Naive thymus-derived CD4-positive, alpha-beta T cell (primary cell): ENCODE measurements around the gene PDIA2. TPM values are rescaled to one million over a fixed set of nuclear protein-coding genes. Genes with fewer than 3 reads are reported as not detected.

ENCODE experiments used
- ATAC-seq: fragments of 150-1000 bp; cut with Tn5 transposase; 2 replicates; pipeline ENCODE4 v1.10.0; 2021; ENCODE audit warnings: mild to moderate bottlenecking, moderate library complexity
- CTCF ChIA-PET: fragments of 350-600 bp; sonication (Branson Sonifier 250); formaldehyde crosslinking; loops from one replicate; lab custom pipeline; 2021; ENCODE audit warnings: antibody characterized with exemption; lab: Charles Lee
- POLR2A ChIA-PET: fragments of 350-600 bp; sonication (Branson Sonifier 250); formaldehyde crosslinking; loops from one replicate; lab custom pipeline; 2021; ENCODE audit warnings: antibody characterized with exemption, inconsistent platforms; lab: Charles Lee
- DNase-seq, 9 donors: peaks; one replicate each; pipeline versions ENCODE4 v3.0.0 to v3.0.0-alpha.2; 2020 to 2022; ENCODE audit warnings: mixed read lengths in 1 of 9
- H3K27ac ChIP-seq: one replicate; pipeline ENCODE4 v1.7.0; 2013; ENCODE audit warnings: mild to moderate bottlenecking, low read depth, low read length, moderate library complexity
- H3K27me3 ChIP-seq, 2 donors: one replicate each; pipeline ENCODE4 v1.7.0; 2013; ENCODE audit warnings: low read length in 2 of 2, mild to moderate bottlenecking in 2 of 2, moderate library complexity in 2 of 2; ENCODE audit not compliant: control insufficient read depth in 2 of 2, insufficient read depth in 2 of 2
- H3K36me3 ChIP-seq, 3 experiments: 1 replicate in 2 of 3; 2 replicates in 1 of 3; pipeline ENCODE4 v1.7.0; 2013; ENCODE audit warnings: low read length in 3 of 3, mild to moderate bottlenecking in 3 of 3, moderate library complexity in 1 of 3; ENCODE audit not compliant: insufficient read depth in 3 of 3, control insufficient read depth in 2 of 3
- H3K4me1 ChIP-seq, 2 donors: one replicate each; pipeline ENCODE4 v1.7.0; 2013; ENCODE audit warnings: low read length in 2 of 2, mild to moderate bottlenecking in 2 of 2, moderate library complexity in 1 of 2; ENCODE audit not compliant: control insufficient read depth in 2 of 2, insufficient read depth in 2 of 2
- H3K4me3 ChIP-seq: 2 replicates; pipeline ENCODE4 v1.7.0; 2013; ENCODE audit warnings: mild to moderate bottlenecking, low read length
- H3K9me3 ChIP-seq, 3 experiments: 1 replicate in 2 of 3; 2 replicates in 1 of 3; pipeline ENCODE4 v1.7.0; 2013; ENCODE audit warnings: low read length in 3 of 3; ENCODE audit not compliant: control insufficient read depth in 2 of 3
- H3K27ac Mint-ChIP-seq, 9 donors: one replicate each; pipeline ENCODE4 v1.8.0; 2020 to 2022; ENCODE audit warnings: mixed read lengths in 9 of 9, mild to moderate bottlenecking in 8 of 9, moderate library complexity in 5 of 9, inconsistent platforms in 2 of 9
- H3K27me3 Mint-ChIP-seq, 5 donors: one replicate each; pipeline ENCODE4 v1.8.0; 2021 to 2022; ENCODE audit warnings: mixed read lengths in 5 of 5, mild to moderate bottlenecking in 1 of 5
- H3K36me3 Mint-ChIP-seq, 5 donors: one replicate each; pipeline ENCODE4 v1.8.0; 2020 to 2022; ENCODE audit warnings: mixed read lengths in 5 of 5, mild to moderate bottlenecking in 3 of 5, inconsistent platforms in 1 of 5
- H3K4me1 Mint-ChIP-seq, 7 donors: one replicate each; pipeline ENCODE4 v1.8.0; 2020 to 2022; ENCODE audit warnings: mixed read lengths in 7 of 7, mild to moderate bottlenecking in 3 of 7, inconsistent platforms in 1 of 7
- H3K4me3 Mint-ChIP-seq, 10 donors: one replicate each; pipeline ENCODE4 v1.8.0; 2020 to 2022; ENCODE audit warnings: mild to moderate bottlenecking in 10 of 10, mixed read lengths in 10 of 10, moderate library complexity in 6 of 10, inconsistent platforms in 2 of 10
- H3K9me3 Mint-ChIP-seq, 11 donors: one replicate each; pipeline ENCODE4 v1.8.0; 2020 to 2022; ENCODE audit warnings: mixed read lengths in 11 of 11, mild to moderate bottlenecking in 4 of 11, inconsistent platforms in 1 of 11, moderate library complexity in 1 of 11
- intact Hi-C, 2 donors: fragments of 100-400 bp; cut with micrococcal nuclease; formaldehyde crosslinking; loops; one replicate each; pipeline ENCODE4 v1.15.1; 2023
- polyA plus RNA-seq, 2 donors: library from polyadenylated mRNA; unstranded; fragments of 300-500 nt; fragmentation: Illumina TruSeq; gene quantifications; one replicate each; pipeline ENCODE4 v1.2.3, GENCODE V29; 2021
- total RNA-seq, 6 experiments: library from RNA in 5 of 6; stranded (reverse) in 5 of 6; gene quantifications; 1 replicate in 5 of 6; 2 replicates in 1 of 6; pipeline ENCODE4 v1.2.3 and lab custom pipeline; 2021 to 2026

Gene PDIA2
- total and polyA plus RNA-seq, 7 experiments from 2014 or later = 0.42 TPM; not detected in 6

DNA sequence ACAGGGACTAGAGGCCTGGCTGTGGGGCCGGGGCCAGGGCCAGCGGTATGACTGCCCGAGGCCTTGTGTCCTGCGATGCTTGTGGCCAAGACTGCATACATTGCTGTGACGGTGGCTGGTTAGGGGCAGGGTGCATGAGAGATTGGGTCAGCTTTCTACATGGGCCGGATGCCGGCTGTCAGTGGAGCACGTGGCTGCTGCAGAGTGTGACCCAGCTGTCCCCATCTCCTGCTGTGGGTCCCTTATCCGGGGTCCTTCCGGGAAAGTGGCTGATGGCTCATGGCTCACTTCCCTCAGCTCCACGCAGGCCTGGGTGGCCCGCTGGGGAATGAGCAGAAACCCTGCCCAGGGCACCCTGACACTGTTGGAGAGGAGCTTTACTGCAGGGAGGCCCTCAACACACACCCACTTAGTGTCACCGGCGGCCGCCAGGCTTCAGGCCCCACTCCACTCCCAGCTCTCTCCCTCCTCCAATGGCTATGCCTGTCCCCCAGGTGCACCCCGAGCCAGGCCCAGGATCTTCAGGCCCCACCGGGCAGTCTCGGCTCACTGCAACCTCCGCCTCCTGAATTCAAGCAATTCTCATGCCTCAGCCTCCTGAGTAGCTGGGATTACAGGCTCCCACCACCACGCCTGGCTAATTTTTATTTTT is 6.4 kb upstream of the PDIA2 start:
- intact Hi-C loops = loop anchor here in 1 of 2 donors (5.0 kb wide), 1 partner anchor 34 kb away; no protein-coding TSS in a partner anchor

DNA sequence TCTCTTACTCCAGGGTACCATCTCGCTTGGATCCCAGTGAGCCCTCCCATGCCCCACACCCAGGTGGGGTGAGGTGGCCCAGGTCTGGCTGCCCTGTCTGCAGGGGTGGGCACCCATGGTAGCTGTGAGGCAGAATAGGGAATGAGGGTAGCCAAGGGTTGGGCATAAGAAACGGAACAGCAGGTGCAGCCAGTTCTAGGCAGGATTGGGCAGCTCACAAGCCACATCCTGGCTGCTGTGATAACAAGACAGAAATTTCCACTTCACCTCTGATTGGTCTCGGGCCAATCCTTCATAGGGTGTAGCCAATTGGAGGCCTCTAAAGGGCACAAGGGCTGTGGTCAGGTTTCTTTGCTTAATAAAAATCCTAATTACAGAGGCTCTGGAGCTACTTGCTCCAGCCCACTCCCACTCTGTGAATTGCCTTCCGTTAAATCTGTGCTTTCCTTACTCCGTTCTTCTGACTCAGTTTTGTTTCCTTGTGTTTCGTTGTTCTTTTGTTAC is 4.0 kb upstream of the PDIA2 start:
- Mint-ChIP-seq H3K27me3 (peaks cover 5 to 44% (median 13%) of the 10 kb centered on the region in 5 donors), H3K9me3 (peaks cover 0 to 2% (median 0%) of the 10 kb centered on the region in 11 donors)
- POLR2A ChIA-PET = no interaction called here

More for the DNA sequence above, 6.4 kb upstream of the PDIA2 start:
- H3K4me3 ChIP-seq = no peak overlapping the region
- Mint-ChIP-seq H3K4me3 (peak overlapping the region; percentile 6 to 82 (median 60)), H3K27ac (peak overlapping the region in 1 of 9 donors; percentile 83), H3K9me3 (peaks cover 0 to 2% (median 0%) of the 10 kb centered on the region in 11 donors), H3K4me1 (peaks cover 0 to 12% (median 8%) of the 10 kb centered on the region in 7 donors), H3K27me3 (peaks cover 5 to 41% (median 13%) of the 10 kb centered on the region in 5 donors), H3K36me3 (no peaks in the 10 kb centered on the region)
- no peak for ATAC-seq
- H3K9me3 ChIP-seq = no peaks in the 10 kb centered on the region
- ChIA-PET CTCF (no interaction called here), POLR2A (no interaction called here)
- peaks cover 0 to 7% of the 10 kb centered on the region in 2 donors for H3K4me1 ChIP-seq
- H3K27me3 ChIP-seq = peaks cover 0 to 3% of the 10 kb centered on the region in 2 donors
- no peak for DNase-seq
- H3K27ac ChIP-seq = no peak overlapping the region
- H3K36me3 ChIP-seq = no peaks in the 10 kb centered on the region

DNA sequence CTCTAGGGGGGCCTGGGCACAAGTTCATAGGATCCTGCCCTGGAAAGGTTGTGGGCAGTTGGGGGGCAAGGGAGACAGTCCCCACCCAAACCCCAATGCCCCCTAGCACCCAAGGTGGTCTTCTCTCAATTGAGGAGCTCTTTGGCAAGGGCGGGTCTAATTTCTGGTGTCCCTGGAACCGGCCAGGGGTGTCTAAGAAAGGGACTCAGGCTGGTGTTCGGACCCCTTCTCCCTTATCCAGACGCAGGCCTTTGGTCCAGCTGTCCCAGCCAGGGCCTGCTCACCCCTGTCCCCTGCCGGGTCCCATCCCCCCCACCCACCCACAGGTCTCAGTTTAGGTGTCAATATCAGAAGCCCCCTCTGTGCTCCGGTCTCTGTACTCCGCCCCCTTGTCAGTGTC is 3.4 kb upstream of the PDIA2 start:
- intact Hi-C loops = loop anchor here in 1 of 2 donors (5.0 kb wide), 1 partner anchor 37 kb away; no protein-coding TSS in a partner anchor
- no peak overlapping the region for H3K4me3 ChIP-seq
- ATAC-seq (no peak), DNase-seq (no peak)
- no peaks in the 10 kb centered on the region for H3K36me3 ChIP-seq
- H3K4me1 ChIP-seq = peaks cover 0 to 7% of the 10 kb centered on the region in 2 donors
- POLR2A ChIA-PET = no interaction called here
- H3K9me3 ChIP-seq = no peaks in the 10 kb centered on the region
- H3K4me3 Mint-ChIP-seq = peak overlapping the region in 5 of 10 donors; percentile 0 to 39 (median 5)
- H3K27me3 Mint-ChIP-seq = peaks cover 5 to 40% (median 13%) of the 10 kb centered on the region in 5 donors
- peaks cover 0 to 3% of the 10 kb centered on the region in 2 donors for H3K27me3 ChIP-seq
- H3K36me3 Mint-ChIP-seq = no peaks in the 10 kb centered on the region
- H3K27ac Mint-ChIP-seq = no peak overlapping the region
- H3K27ac ChIP-seq = no peak overlapping the region
- peaks cover 0 to 2% (median 0%) of the 10 kb centered on the region in 11 donors for H3K9me3 Mint-ChIP-seq
- peaks cover 0 to 12% (median 8%) of the 10 kb centered on the region in 7 donors for H3K4me1 Mint-ChIP-seq
- CTCF ChIA-PET = no interaction called here

More for the DNA sequence above, 4.0 kb upstream of the PDIA2 start:
- H3K27ac ChIP-seq = no peak overlapping the region
- H3K4me1 Mint-ChIP-seq = peaks cover 0 to 12% (median 8%) of the 10 kb centered on the region in 7 donors
- no peak overlapping the region for H3K27ac Mint-ChIP-seq
- ATAC-seq = peak; percentile 67
- no peaks in the 10 kb centered on the region for H3K9me3 ChIP-seq
- no peak overlapping the region for H3K4me3 ChIP-seq
- H3K27me3 ChIP-seq = peaks cover 0 to 3% of the 10 kb centered on the region in 2 donors
- peaks cover 0 to 7% of the 10 kb centered on the region in 2 donors for H3K4me1 ChIP-seq
- peak overlapping the region in 4 of 10 donors; percentile 0 to 45 (median 8) for H3K4me3 Mint-ChIP-seq
- H3K36me3 ChIP-seq = no peaks in the 10 kb centered on the region
- DNase-seq = peak in 7 of 9 donors; percentile 18 to 62 (median 47)
- intact Hi-C loops = loop anchor here in 1 of 2 donors (5.0 kb wide), 1 partner anchor 37 kb away; no protein-coding TSS in a partner anchor
- CTCF ChIA-PET = no interaction called here
- H3K36me3 Mint-ChIP-seq = no peaks in the 10 kb centered on the region

DNA sequence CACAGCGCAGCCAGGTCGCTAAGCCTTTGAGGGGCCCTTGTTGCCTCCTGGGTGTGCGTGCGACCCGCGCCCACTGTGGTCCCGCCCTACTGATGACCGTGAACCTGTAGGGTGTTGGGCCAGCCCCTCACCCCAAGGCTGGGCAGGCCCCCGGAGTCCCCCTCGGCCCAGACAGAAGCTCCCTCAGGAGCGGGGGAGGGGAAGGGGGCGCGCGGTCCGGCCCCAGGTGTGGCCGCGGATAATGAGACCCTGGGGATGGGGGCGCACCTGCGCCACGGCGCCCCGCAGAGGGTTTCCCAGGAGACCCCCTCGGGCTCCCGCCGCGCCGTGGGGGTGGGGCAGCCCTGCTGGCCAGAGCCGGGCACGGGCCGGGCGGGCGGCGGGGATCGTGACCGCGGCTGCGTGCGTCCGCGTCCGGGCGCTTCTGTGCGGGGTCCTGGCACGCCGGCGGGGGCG is 2.9 kb upstream of the PDIA2 start:
- H3K9me3 ChIP-seq = no peaks in the 10 kb centered on the region
- peaks cover 0 to 3% of the 10 kb centered on the region in 2 donors for H3K27me3 ChIP-seq
- no peaks in the 10 kb centered on the region for H3K36me3 ChIP-seq
- H3K27ac Mint-ChIP-seq = no peak overlapping the region
- no peaks in the 10 kb centered on the region for H3K36me3 Mint-ChIP-seq
- no peak overlapping the region for H3K4me3 ChIP-seq
- H3K4me3 Mint-ChIP-seq = peak overlapping the region in 2 of 10 donors; percentile 5 to 27
- intact Hi-C loops = no loop called here
- H3K4me1 ChIP-seq = peaks cover 0 to 7% of the 10 kb centered on the region in 2 donors
- ATAC-seq (no peak), DNase-seq (no peak)
- peaks cover 0 to 12% (median 8%) of the 10 kb centered on the region in 7 donors for H3K4me1 Mint-ChIP-seq
- CTCF ChIA-PET = no interaction called here
- H3K27ac ChIP-seq = no peak overlapping the region
- H3K27me3 Mint-ChIP-seq = peaks cover 5 to 38% (median 13%) of the 10 kb centered on the region in 5 donors
- H3K9me3 Mint-ChIP-seq = peaks cover 0 to 2% (median 0%) of the 10 kb centered on the region in 11 donors
- POLR2A ChIA-PET = no interaction called here

DNA sequence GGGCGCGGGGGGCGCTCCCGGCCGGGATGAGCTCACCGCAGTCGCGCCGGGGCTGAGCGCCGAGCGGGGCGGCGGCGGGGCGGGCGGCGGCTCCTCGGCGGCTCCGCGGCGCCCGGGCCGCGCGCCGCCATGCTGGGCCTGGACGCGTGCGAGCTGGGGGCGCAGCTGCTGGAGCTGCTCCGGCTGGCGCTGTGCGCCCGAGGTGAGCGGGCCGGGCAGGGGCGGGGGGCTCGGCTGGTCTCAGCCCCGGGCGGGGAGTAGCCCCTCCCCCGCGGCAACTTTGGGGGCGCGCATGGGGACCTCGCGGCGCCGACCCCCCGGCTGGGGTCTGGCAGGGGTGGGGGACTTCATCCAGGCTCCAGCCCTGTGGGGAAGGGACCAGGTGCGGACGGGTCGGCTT is 2.4 kb upstream of the PDIA2 start, which contains the start of gene ARHGDIG:
Gene ARHGDIG, plus strand, starts transcription at position 40 of the 400 bp plus-strand sequence. Its CDS starts 90 bp downstream, at position 130.
- ChIA-PET POLR2A (no interaction called here), CTCF (no interaction called here)
- Mint-ChIP-seq H3K36me3 (no peaks in the 10 kb centered on the region), H3K9me3 (peaks cover 0 to 2% (median 0%) of the 10 kb centered on the region in 11 donors), H3K4me1 (peaks cover 0 to 8% (median 8%) of the 10 kb centered on the region in 7 donors), H3K27ac (no peak within 1 kb of the TSS), H3K27me3 (peaks cover 5 to 35% (median 13%) of the 10 kb centered on the region in 5 donors), H3K4me3 (peak within 1 kb of the TSS in 5 of 10 donors; percentile 0 to 55 (median 39))
- H3K27ac ChIP-seq = no peak within 1 kb of the TSS
- H3K27me3 ChIP-seq = peaks cover 0 to 3% of the 10 kb centered on the region in 2 donors
- ATAC-seq (no peak), DNase-seq (no peak)
- H3K4me1 ChIP-seq = peaks cover 0 to 7% of the 10 kb centered on the region in 2 donors
- H3K36me3 ChIP-seq = no peaks in the 10 kb centered on the region
- no peak within 1 kb of the TSS for H3K4me3 ChIP-seq
- intact Hi-C loops = no loop called here
- H3K9me3 ChIP-seq = no peaks in the 10 kb centered on the region

DNA sequence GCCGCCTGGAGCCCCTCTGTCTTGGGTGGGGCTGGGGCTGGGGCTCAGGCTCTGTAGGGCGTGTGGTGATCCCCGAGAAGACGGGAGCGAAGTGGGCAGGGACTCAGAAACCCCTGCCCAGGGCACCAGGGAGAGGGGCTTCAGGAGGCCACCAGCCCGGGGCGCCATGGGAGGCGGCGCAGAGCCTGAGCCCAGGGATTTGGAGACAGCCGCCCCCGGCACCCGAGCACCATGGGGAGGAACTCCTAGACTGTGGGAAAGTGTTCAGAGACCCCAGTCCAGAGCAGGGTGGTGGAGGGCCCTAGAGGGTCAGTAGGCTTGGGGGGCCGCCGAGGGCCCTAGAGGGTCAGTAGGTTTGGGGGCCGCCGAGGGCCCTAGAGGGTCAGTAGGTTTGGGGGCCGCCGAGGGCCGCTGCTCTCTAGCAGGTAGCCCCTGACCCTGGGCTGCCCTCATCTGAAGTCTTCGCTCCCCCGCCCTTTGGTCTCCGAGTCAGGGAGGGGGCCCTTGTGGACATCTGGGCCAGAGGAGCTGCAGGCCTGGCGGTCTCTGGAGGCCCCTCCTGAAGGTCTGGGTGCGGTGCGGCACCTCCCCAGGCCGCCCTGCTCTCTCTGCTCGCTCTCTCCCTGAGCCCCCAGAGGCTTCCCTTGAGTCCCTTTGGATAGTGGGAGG is 1.8 kb upstream of the PDIA2 start:
- Histone ChIP-seq H3K9me3 (no peaks in the 10 kb centered on the region), H3K4me1 (peaks cover 0 to 7% of the 10 kb centered on the region in 2 donors), H3K4me3 (no peak overlapping the region), H3K27ac (no peak overlapping the region), H3K36me3 (no peaks in the 10 kb centered on the region), H3K27me3 (peaks cover 0 to under 1% of the 10 kb centered on the region in 2 donors)
- peaks cover 5 to 34% (median 12%) of the 10 kb centered on the region in 5 donors for H3K27me3 Mint-ChIP-seq
- DNase-seq = no peak
- H3K4me1 Mint-ChIP-seq = peaks cover 0 to 8% (median 8%) of the 10 kb centered on the region in 7 donors
- no peaks in the 10 kb centered on the region for H3K36me3 Mint-ChIP-seq
- H3K27ac Mint-ChIP-seq = no peak overlapping the region
- peaks cover 0 to 2% (median 0%) of the 10 kb centered on the region in 11 donors for H3K9me3 Mint-ChIP-seq
- CTCF ChIA-PET = no interaction called here
- POLR2A ChIA-PET = no interaction called here
- ATAC-seq = no peak
- peak overlapping the region in 2 of 10 donors; percentile 43 to 55 for H3K4me3 Mint-ChIP-seq
- intact Hi-C loops = no loop called here
